HG03175 (cell line): Measurements from ENCODE around the gene WNK3.

Source experiments
- ATAC-seq: cut with Tn5 transposase; IDR thresholded peaks from one replicate; pipeline ENCODE4 v1.9.1; 2021; ENCODE audit warnings: mild to moderate bottlenecking, moderate library complexity; ENCODE audit not compliant: unreplicated experiment

Gene WNK3

GRCh38 chrX:54246866-54247265, 111.0 kb downstream of the WNK3 start:
- no peak for ATAC-seq

- ATAC-seq: no peak
These were observed 119.3 kb downstream of the WNK3 start for GRCh38 chrX:54238588-54238987.

GRCh38 chrX:54237014-54237413, 120.8 kb downstream of the WNK3 start:
- no peak for ATAC-seq

- no peak for ATAC-seq
These were observed 127.3 kb downstream of the WNK3 start for GRCh38 chrX:54230435-54231148.

DNA sequence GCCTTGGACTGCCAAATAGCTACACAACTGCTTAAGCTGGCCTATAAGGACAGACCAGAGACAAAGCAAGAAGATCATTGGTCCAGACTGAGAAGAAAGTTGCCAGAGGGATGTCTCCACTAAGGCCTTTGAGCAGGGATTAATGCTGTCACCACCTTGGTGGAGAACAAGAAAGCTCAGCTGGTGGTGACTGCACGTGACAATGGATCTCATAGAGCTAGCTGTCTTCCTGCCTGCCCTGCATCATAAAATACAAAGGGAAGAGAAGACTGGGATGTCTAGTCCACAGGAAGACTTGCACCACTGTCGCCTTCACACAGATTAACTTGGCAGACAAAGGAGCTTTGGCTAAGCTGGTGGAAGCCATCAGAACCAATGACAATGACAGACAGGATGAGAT, 134.3 kb downstream of the WNK3 start:
- ATAC-seq: no peak

- ATAC-seq: no peak
These were observed 144.2 kb downstream of the WNK3 start for GRCh38 chrX:54213603-54214002.

DNA sequence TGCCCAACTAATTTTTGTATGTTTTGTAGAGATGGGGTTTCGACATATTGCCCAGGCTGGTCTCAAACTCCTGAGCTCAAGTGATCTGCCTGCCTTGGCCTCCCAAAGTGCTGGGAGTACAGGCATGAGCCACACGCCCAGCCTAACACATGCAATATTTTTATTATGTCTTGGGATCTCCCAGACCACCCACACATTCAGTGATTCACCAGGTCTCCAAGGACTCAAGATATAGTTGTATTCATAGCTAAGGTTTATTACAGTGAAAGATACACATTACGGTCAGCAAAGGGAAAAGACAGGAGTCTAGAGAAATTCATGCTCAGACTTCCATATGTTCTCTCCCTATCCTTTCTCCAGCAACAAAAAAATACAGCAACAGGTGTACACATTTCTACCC, 149.3 kb downstream of the WNK3 start:
- ATAC-seq: no peak

- no peak for ATAC-seq
These were observed 159.6 kb downstream of the WNK3 start for GRCh38 chrX:54198262-54198661.

GRCh38 chrX:54194982-54195588, 162.8 kb downstream of the WNK3 start:
- ATAC-seq: no peak

DNA sequence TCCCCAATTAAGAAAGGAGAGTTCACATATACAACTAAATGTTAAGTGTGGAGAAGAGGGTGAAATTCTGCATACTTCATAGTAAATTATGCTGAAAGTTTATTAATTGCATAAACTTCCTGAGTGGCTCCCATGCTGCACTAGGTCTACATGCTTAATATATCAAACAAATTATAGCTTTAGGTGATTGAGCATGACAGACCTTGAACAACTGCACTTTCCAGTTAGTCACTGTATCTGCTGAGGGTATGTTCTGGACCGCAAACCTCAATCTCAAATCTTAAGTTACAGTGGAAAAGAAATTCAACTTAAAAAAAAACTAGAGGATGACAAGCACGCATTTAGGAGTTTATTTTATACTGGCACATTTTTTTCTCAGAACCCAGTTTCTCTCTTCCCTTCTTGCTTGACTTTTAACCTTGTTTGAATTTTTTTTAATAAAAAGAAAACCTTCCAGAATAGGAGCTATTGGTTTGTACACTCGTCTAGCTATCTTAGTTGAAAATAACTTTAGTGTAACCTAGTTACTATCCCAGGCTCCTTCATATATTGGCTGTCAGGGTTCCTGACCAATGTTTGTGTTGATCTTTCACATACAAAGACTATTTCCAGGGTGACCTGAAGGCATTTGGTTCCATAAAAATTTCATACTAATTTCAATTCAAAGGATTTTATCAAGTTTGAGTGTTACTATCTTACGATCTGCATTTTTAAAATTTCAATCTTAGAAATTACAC, 164.6 kb downstream of the WNK3 start:
- no peak for ATAC-seq

DNA sequence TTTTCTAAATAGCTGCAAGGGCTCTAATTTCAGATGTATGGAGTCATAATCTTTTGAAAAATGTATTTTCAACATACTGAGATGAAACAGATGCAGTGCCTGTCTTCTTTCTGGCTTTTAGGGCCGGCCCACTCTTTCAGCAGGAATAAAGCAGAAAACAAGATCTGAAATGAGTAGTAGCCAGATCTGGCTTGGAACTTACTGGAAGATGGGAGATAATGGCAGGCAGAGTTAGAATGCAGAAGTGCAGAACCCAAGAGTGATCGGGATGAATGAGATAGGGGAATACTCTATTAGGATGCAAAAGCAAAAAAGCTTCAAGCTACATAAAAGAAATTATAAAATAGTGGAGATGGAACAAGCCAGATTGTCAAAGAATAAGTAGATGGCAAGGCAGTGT, 173.4 kb downstream of the WNK3 start:
- ATAC-seq: no peak

DNA sequence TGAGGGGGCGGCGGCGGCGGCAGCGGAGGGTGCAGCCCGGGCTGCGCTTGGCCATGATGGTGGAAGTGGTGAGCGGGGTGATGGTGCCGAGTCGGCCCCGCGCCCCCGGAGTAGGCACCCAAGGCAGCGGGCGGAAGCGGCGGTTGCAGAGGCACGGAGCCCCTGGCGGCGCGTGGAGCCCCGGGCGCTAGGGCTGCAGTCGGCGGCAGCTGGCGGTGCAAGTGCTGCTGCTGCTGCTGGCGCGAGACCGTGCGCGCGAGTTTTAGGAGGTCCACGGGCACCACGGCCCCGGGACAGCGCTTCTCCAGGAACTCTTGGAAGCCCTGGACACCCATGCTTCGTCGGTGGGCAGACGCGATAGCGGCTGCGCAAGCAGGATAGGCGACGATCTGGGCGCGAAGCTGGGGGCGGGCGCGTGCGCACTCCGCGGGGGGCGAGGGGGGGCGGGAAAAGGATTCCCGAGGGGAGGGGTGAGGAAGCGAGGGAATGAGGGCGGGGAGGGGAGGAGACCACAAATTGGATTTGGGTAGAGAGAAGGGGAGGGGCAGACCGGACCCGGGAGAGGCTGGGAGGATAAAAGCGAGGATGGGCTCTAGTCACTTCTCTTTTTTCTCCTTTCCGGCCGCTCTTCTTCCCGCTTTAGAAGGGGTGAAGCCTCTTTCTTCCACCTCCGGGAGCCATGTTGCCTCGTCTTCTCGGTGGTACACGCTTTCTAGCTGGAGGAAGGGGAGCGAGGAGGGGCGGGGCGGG, 174.8 kb downstream of the WNK3 start, which contains the start of gene FAM120C:
Gene FAM120C, minus strand, starts transcription at position 391 of the 750 bp plus-strand sequence. Its CDS starts 56 bp downstream, at position 335.
- peak; percentile 38 for ATAC-seq

DNA sequence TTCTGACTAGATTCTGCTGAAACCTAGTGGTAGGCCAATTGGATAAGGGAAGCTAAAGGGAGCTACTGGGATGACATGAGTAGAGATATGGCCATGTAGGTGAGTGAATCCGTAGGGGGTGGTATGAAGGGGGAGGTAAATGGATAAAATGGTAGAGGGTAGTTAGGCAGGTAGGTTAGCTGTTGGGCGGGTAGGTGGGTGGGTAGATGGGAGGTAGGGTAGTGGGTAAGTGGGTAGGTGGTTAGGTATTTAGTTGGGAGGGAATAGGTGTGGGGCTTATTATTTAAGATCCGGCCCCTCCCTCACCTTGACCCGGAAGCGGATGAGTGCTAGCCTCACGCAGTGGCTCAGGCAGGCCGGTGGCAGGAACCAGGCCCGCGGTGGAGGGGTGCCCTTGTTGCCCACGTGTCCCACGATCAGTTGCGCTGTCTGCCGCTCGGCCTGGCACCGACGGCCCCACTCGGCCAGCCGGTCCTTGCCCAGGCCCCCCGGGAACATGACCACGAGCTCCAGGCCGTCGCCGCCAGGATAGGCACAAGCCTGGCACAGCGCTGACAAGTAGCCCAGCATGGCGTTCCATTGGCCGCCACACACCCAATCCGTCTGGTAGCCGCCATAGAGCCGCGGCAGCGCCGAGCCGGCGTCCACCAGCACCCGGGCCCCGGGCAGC, 175.5 kb downstream of the WNK3 start:
- peak; percentile 71 for ATAC-seq

- ATAC-seq: no peak
These were observed 176.5 kb downstream of the WNK3 start for GRCh38 chrX:54181202-54181953.

- ATAC-seq: no peak
These were observed 177.4 kb downstream of the WNK3 start for GRCh38 chrX:54180403-54180802.

DNA sequence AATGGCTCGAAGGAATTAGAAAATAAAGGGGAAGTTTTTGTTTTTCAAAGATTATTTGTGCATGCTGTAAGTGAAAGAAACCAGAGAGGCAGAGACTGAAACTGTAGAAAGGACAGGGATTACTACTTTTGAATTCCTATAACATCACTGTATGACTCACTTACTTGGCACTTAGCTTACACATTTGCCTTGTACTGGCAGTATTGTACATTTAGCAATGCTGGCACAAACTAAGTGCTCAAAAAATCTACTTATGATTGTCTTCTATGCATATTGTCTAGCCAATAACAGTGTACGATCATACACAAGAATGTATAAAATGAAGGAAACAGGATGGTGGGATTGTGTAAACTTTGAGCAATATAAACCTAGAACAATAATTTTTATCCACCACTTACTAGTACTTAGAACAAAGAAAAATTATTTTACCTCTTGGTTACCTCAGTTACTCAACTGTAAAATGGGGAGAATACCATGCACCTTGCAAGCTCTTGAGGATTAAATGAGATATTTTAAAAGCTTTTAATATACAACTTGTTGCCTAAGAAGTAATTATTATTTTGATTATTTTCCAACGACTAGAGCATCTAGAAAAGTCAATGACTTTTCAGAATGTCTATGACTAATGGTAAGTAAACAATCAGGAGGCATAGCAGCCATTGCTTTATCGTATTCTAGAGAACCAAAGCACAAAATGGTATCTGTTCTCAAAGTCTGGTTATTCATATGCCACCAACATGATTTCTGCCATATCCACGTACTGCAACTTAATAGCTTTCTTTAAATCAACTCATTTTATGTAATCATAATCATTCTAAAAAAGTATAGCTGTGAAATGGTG, 179.5 kb downstream of the WNK3 start:
- ATAC-seq: no peak

DNA sequence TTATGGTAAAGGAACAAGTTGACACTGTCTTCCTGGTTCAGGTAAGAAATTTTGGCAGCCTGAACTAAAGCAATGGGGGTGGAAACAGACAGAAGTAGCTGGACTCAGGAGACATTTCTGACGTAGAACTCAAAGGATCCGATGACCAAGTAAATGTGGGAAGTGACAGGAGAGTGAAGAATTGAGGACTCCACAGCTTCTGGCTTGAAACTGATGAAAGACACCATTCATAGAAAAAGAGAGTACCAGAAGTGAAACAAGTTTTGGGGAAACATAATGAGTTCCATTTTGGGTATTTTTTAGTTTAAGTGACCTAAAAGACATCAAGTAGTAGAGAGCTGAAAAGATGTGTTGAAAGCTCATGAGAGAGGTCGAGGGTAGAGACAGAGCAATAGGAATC, 180.5 kb downstream of the WNK3 start:
- ATAC-seq: no peak

- ATAC-seq: no peak
These were observed 184.1 kb downstream of the WNK3 start for GRCh38 chrX:54173791-54174190.

DNA sequence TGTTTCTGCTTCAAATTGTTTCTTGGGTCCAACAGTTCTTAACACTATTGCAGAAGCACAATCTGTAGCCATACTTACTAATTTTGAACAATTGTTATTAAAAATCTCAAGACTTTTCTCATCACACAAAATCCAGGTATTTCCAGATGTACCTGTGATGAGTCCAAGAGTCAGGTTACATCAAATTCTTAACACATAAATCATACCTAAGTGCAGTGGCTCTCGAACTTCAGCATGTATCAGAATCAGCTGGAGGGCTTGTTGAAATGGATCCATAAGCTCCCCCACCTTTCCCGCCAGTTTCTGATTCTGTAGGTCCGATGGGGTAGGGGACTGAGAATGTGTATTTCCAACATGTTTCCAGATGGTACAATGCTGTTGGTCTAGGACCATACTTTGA, 185.4 kb downstream of the WNK3 start:
- ATAC-seq: no peak
